Upper lobe of left lung (tissue), 4 donors: ENCODE results near the gene MALRD1.
A peak's percentile ranks its signal among the peaks of the same experiment; 100 is the strongest.

ENCODE experiments used
- EP300 ChIP-seq, 4 donors: sonication (generic); formaldehyde crosslinking; IDR thresholded peaks; one replicate each; pipeline ENCODE4 v1.5.1; 2017; ENCODE audit warnings: antibody characterized with exemption in 4 of 4, control low read depth in 2 of 4
- POLR2A ChIP-seq, 4 donors: fragments of 450-650 bp; IDR thresholded peaks; one replicate each; pipeline ENCODE4 v1.5.1; 2016 to 2017; ENCODE audit warnings: antibody characterized with exemption in 4 of 4, mild to moderate bottlenecking in 2 of 4
- TF ChIP-seq, protein P1 (sequence below), 6 experiments: fragments of 450-650 bp in 4 of 6; fragments of 200-600 bp in 2 of 6; sonication (generic) in 2 of 6; IDR thresholded peaks; one replicate each; pipeline ENCODE4 v1.5.1; 2016 to 2019; ENCODE audit warnings: antibody characterized with exemption in 6 of 6

DNA sequence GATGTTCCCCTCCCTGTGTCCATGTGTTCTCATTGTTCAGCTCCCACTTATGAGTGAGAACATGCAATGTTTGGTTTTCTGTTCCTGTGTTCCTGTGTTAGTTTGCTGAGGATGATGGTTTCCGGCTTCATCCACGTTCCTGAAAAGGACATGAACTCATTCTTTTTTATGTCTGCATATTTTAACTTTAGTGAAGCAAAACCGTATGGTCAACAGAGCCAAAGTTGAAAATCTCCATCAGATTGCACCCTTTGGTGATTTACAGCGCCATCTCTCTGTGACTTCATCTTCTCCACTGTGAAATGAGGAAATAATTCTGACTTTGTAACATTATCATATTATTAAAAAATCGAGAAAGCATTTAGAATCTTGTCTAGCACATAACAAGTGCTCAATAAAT, 635.4 kb downstream of the MALRD1 start:
- TF ChIP-seq, protein P1, sequence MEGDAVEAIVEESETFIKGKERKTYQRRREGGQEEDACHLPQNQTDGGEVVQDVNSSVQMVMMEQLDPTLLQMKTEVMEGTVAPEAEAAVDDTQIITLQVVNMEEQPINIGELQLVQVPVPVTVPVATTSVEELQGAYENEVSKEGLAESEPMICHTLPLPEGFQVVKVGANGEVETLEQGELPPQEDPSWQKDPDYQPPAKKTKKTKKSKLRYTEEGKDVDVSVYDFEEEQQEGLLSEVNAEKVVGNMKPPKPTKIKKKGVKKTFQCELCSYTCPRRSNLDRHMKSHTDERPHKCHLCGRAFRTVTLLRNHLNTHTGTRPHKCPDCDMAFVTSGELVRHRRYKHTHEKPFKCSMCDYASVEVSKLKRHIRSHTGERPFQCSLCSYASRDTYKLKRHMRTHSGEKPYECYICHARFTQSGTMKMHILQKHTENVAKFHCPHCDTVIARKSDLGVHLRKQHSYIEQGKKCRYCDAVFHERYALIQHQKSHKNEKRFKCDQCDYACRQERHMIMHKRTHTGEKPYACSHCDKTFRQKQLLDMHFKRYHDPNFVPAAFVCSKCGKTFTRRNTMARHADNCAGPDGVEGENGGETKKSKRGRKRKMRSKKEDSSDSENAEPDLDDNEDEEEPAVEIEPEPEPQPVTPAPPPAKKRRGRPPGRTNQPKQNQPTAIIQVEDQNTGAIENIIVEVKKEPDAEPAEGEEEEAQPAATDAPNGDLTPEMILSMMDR (IDR thresholded peaks at IDR 0.05), result peak in 1 of 6 experiments; percentile 15
- TF ChIP-seq EP300 (IDR thresholded peaks at IDR 0.05) (no peak), POLR2A (IDR thresholded peaks at IDR 0.05) (no peak)
